GM18861 (cell line): Measurements from ENCODE around the gene BAHCC1.

ENCODE experiments used
- ATAC-seq: cut with Tn5 transposase; IDR thresholded peaks from one replicate; pipeline ENCODE4 v1.9.1; 2021; ENCODE audit not compliant: unreplicated experiment

BAHCC1 gene

DNA sequence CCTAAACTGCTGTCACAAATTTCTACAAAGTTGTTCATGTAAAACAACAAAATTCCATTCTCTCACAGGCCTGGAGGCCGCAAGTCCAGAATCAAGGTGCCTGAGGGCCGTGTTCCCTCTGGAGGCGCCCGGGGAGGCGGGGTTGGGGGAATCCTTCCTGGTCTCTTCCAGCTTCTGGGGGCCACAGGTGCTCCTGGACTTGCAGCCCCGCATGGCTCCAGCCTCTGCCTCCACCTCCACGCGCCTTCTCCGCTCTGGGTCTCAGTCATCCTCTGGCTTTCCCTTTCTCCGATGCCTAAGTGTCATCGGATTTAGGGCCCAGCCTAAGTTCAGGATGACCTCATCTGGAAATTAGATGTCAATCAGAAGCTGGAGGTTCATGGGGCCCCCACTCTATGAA, 28.6 kb upstream of the BAHCC1 start:
- ATAC-seq = no peak

DNA sequence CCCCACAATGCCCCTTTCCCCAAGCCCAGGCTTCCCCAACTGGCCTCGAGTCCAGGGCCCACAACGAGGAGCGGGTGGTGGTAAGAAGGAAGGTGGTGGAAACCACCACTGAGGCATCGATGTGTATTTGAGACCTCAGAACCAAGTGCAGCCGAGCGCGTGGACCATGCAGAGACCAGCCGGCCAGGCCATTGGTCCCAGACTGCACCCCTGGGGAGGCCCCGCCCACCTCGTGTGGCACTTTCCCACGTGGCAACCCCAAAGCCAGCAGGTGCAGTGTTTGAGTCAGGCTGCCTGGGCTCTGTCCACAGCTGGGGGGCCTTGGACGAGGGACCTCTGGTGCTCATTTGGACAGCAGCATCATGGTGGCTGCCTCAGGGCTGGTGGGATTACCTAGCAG, 28.1 kb upstream of the BAHCC1 start:
- ATAC-seq = no peak

DNA sequence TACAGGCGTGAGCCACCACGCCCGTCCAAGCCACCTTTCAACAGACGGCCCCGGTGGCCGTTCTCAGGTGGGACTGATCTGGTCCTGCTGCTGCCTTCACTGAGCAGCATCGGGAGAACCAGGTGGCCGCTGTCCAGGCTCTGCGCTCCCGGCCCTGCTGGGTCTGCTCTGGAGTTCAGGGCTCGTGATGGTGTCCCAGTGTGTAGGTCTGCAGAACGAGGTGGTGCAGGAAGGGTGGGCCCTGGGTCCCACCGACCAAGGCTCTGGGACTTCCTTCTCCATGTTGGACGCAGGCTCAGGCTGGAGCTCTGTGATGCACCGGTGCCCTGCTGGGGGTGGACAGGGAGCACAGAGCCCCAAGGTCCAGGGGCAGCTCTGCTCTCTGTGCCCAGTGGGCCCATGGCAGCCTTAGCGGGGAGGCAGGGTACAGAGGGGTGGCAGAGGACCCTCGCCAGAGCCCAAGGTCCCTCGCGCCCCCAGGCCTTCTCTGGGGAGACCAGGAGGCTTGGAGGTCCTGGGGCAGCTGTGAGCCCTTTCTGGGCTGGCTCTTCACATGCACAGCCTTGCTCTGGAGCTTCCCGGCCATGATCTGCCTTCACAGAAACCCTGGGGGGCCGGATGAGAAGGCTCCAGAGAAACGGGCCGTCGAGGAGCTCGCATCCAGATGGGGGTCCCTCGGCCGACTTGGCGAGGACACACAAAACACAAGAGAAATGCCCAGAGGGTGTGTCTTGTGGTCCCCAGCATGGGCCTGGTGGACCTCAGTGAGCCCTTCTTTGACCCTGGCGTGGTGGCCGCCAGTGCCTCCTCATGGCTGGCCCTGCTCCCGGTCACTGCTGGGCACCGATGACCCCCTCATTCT, 26.9 kb upstream of the BAHCC1 start:
- ATAC-seq = no peak

DNA sequence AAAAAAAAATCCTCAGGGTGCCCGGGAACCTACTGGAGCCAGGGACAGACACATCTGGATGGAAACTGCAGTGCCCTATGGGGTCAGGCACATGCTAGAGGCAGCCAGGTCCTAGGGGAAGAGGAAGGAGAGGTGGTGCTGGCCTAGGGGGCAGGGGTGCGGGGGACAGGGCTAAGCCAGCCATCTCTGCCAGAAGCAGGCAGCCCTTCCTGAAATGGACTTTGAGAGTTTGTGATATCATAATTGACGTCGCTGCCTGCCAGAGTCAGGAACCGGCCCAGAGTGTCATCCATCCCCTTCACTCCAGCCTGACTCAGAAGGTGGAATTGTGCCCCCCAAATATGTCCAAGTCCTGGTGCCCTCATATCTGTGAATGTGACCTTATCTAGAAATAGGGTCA, 25.0 kb upstream of the BAHCC1 start:
- ATAC-seq = no peak

DNA sequence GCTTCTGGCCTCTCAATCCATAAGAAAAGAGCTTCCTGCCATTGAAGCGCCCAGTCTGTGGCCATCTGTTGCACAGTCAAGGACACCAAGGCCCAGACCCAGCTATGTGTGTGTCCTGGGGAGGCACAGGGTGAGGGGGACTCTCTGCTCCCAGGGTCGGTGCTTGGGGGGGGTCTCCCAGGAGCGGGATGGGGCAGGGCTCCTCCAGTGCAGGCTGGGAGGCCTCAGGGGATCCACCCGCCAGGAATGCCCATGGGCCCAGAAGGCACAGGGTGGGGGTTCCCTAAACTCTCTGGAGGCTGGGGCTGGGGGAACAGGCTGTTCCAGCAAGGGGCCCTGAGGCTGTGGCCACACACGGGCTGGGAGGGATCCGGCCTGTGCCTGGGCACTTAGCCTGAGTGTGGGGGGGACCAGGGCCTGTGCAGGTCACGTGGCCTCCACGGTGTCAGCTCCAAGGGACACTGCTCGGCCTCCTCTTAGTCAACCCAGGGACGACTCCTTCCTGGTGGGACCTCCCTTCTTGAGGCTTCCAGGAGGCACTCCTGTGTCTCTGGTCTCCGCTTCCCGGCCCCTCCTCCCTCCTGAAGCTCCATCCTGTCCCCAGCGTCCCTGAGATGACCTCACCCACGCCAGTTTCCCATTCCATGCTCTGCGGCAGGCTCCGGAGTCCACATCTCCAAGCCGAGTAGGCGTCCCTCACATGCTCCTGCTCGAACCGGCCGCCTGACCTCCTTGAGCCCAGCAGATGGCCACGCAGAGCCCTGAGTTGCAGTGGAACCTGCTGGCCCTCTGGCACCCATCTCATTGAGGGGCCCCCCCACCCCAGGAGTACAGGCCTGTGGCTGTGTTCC, 23.1 kb upstream of the BAHCC1 start:
- ATAC-seq = no peak

DNA sequence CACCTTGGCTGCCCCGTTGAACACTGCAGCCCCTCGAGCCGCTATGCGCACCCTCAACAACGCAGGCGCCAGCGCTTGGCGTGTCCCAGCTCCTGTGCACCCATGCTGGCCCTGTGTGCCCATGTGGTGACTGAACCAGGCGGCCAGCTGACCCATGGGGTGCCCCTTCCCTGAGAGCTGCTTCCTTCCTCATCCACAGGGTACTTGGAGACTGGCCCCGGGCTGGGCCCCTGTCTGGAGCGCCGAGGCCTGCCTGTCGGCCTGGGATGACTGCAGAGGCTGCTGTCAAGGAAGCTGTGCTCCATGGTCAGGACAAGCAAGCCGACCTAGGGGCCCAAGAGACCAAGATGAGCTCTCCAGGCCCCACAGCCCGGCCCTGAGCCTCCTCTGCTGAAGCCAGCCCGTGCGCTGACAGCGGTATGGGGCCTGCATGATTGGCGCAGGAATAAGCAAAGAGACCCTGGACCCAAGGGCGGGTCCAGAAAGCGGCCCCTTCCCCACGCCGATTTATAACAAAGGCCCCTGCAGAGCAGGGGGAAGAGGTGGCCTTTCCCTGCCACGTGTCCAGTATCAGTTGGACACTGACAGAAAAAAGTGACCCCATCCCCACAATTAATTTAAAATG, 21.6 kb upstream of the BAHCC1 start:
- no peak for ATAC-seq

DNA sequence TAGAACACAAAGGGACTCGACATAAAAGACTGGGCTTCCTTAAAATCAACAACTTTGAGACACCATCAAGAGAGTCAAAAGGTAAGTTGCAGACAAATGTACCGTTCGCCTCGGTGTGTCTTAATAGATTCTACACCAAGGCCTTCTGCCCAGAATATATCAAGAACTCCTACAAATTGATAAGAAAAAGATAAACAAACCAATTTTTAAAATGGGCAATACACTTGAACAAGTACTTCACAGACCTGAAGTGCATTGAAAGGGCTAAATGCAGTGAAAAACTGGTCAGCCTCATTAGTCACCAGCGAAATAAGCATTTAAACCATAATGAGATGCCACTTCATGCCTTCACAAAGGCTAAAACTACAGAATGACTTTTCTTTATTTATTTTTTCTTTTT, 20.4 kb upstream of the BAHCC1 start:
- no peak for ATAC-seq

DNA sequence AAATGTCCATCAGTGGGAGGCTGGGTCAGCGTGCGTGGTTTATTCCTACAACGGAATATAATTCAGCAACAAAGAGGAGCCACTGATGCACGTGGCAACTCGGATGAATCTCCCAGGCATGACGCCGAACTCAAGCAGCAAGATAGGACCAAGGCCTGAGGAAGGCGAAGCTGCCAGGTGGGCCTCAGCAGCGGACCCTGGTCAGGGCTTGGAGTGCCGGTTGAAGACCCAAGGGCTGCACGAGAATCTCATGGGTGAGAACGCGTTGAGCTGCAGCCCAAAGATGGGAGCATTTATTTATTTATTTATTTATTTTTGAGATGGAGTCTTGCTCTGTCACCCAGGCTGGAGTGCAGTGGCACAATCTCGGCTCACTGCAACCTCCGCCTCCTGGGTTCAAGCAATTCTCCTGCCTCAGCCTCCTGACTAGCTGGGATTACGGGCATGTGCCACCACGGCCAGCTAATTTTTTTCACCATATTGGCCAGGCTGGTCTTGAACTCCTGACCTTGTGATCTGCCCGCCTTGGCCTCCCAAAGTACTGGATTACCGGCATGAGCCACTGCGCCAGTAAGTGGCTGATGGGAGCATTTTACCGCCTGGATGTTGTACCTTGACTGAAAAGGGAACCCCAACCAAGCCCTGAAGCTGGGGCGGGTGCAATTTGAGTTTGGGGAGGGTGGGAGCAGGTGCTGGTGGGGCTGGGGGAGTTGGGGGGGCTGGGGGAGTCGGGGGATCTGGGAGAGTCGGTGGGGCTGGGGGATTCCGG, 18.1 kb upstream of the BAHCC1 start:
- ATAC-seq = no peak

DNA sequence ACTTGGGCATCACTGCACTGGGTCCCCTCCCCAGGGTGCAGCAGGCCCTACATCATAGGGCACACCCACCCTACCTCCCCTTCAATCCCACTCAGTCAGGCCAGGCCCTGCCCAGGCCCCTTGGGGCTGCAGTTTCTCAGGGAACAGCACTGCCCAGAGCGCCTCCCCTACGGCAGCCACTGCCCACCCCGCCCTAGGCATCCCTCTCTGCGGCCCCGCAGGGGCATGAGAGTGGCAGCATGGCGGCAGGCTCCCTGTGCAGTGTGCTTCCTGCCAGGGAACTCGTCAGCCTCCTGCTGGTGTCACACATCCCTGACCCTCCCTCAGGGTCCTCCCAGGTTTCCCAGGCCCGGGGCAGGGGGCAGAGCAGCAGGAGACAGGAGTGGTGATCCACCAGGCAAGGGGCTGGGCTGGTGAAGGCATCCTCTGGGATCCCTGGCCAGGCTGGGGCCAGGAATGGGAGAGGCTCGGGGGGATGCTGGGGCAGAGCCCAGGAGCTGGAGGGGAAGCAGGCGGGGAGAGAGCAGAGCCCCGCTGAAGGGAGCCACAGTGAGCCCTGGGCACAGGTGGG, 16.2 kb upstream of the BAHCC1 start:
- no peak for ATAC-seq

DNA sequence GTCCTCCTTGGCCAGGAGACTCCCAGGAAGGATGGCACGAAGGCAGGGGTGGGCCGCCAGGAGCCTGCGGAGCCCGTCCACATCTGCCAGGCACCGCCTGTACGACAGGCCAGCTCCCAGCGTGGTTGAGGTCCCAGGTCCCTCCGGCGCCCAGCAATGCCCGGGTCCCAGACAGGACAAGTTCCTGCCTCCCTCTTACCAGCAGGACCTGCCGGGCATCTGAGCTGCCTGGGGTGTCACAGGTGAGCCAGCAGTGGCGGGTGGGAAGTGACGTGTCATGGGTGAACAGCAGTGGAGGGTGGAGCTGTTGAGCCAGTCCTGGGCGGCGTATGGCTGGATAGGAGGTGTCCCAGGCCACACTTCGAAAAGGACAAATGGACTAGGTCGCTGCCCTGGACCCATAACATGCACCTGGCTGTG, 15.7 kb upstream of the BAHCC1 start:
- no peak for ATAC-seq

DNA sequence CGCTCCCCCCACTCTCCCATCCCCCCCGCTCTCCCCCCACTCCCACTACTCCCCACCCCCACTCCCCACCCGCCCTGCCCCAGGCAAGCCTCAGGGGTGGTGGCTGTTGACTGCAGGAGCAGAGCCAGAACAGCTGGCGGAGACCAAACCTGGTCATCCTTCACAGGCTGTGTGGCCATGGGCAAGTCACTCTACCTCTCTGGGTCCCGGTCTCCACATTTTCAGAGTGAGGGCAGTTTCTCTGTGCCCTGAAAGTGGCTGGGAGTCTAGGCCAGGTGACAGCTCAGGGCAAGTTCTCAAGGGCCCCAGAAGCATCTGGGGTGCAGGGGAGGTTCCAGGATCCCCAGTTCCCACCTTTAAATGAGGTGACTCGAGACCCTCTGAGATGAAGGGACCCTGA, 15.1 kb upstream of the BAHCC1 start:
- ATAC-seq = no peak

DNA sequence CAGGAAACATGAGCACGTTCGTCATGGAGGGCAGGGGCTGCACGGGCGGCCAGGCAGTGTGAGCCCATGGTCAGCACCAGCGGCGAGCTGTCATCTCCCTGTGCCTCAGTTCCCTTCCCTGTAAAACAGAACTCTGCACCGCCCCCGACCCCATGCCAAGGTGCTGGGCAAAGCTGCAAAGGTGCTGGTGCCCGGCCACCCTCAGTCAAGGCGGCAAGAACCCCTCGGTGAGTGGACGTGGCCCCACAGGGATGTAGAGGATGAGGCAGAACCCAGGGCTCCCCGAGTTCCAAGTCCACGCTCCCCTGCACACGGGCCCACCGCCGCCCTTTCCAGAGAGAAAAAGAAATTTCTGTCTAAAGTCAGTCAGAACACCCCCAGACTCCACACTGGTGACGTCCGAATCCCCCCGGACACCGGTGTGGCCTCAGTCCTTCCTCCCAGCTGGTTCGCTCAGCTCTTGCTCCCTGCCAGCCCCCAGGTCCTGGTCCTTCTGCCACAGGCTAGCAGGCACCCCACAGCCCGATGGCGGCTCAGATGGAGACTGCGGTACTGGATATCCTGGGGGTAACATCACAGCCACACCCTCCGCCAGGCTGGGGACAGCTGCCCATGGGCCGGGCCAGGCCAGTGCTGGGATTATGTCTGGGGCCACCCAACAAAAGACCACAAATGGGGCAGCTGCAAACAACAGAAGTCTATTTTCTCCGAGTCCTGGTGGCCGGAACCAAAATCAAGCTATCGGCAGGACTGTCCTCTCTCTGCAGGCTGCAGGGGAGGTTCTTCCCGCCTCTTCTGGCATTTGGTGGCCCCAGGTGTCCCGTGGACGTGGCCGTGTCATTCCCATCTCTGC, 14.4 kb upstream of the BAHCC1 start:
- no peak for ATAC-seq

DNA sequence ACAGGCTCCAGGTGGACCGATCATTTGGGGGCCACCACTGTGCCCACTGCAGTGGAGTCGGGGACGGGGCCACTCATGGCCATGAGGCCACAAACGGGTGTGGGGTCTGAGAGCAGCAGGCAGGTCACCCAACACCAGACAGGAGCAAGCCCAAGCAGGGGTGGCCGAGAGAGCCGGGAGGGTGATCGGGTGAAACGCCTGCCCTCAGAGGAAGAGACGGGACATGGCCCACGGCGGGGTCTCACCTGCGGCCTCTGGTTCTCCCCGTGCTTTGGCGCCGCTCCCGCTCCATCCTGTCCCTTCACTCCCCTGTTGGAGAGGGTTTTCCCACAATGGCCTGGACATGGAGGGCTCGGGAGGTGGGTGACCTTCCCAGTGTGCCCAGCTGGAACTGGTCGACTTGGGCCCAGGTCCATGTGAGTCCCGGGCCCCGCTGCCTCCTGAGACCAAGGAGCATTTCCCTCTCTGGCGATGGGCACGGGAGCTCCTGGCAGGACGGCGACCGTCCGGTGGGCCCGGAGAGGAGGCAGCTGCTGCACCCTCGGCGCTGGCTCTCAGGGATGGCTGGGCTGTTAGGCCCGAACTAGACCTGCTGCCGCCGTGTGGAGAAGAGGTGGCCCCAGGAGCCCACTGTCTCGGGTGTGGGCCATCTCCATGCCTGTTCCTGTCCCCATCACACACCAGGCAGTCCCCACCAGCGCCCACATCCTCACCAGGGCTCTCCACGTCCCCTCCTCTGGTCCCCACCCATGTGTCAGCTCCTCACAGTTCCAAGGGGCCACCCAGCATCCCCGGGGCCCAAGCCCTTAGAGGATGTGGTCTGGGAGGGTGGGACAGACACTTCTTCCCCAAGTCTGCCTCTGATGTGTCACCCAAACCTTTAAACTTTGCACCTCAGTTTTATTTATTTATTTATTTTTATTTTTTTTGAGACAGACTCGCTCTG, 13.4 kb upstream of the BAHCC1 start:
- ATAC-seq = no peak

DNA sequence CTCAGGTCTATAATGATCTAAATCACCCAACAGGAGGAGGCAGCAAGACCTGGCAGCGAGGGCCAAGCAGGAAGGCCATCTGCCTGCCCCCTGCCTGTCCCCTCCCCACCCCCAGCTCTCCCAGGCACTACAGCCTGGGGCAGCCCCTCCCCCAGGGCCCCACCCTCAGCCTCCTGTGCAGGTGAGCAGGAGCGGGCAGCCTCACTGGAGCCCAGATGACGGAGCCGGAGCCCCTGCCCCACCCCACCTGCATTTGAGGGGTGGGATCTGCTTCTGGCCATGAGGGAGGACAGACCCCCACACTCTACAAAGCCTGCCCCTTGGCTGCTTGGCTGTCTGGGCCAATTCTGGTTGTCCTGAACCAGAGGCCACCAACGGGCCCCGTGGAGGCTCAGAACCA, 12.4 kb upstream of the BAHCC1 start:
- no peak for ATAC-seq

DNA sequence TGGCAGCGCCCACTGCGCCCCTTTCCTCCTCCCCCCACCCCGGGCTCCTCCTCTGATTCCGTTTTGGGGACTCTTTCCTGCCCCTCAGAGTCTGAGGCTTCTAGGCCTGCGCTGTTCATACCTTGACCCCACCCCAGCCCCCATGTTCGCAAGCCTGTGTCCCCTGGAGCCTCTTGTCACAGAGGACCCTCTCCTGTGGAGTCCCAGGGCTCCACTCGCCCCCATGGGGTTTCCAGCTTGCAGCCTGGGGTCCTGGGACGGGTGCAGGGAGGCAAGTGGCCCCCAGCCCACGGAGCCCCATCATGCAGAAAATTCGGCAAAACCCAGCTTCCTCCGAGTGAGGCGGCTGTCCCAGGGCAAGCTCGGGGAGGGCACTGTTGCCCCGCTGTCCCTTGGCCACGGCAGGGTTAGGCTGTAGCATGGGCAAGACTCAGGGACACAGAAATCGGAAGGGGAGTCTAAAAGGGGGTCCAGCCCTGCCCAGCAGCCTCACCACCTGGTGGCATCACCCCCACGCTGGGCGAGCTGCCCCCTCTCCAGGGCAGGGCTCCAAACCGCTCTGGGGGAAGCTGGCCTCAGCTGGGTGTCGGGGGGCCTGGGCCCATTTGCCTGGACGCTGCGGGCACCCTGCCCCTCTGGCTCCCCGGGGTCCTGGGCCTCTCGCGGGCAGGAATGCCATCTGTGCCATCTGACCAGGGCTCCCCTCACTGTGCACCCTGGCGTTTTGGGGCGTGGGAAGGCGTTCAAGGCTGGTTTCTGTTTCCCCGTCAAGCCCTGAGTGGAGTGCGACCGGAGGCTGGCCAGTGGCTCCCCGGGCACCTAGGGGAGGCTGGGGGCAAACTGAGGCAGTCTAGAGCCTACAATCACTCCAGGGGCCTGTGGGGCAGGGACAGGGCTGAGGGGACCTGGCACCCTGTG, 11.5 kb upstream of the BAHCC1 start:
- no peak for ATAC-seq

DNA sequence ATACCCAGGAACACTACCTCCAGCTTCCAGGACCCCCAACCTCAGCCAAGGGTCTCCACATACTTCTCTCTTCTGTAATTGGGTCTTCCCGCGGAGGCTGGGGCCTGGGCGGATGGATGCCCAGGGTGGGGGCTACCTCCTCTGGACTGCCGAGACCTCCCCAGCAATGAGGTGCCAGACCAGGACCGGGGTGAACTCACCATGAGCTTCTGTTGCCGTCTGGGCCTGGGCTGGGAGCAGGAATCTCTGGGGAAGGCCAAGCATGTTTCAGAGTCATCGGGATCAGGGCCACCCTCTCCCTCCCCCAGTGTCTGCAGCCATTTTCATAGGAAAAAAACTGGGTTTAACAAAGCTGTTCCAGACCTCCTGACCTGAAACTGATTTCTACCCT, 10.3 kb upstream of the BAHCC1 start:
- no peak for ATAC-seq

DNA sequence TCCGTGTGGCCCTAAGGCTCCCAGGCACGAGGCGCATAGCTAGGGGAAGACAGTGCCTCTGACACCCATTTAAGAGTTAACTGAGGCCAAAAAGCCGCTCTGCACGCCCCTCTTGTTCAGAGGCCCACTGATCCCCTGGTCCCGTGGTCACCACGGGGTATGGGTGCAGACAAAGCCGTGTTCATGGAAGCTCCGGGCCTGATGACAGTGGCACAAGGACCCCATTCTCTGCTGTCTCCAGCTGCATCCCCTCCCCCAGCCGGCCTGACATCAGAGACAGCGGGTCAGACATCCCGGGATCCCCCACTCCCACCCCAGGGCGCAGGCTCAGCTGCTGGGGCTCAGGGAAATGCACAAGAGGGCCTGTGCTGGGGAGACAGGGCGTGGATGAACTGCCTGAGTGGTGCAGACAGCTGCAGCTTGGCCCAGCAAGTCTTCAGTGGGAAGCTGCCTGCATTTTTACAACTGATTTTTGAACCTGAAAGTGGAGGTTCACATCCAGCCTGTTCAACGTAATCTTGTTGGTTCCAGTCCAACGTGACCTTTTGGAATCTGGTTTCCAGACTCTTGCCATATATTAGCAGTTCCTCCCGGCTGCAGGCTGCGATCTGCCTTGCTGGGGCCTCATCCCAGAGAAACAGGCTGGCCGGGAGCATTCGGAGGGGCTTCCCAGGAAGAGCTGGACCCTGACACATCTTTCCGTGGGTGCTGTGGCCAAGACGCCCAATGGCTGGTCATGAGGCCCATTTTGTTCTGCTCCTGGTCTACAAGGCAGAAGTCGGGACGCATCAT, 9.7 kb upstream of the BAHCC1 start:
- no peak for ATAC-seq
